ENCODE results near the gene CSRNP3. TPM values are rescaled to one million over a fixed set of nuclear protein-coding genes. Genes with fewer than 3 reads are reported as not detected.

CSRNP3 gene
- total RNA-seq, 1 experiment from 2014 or later: 1.3 TPM

- CTCF ChIA-PET: no interaction called here
- no TSS peak for BruUV-seq (replicated peaks)
- no peaks in the 10 kb centered on the region for H3K36me3 Mint-ChIP-seq (ENCODE audit: insufficient read depth, unreplicated experiment)
Observed at GRCh38 chr2:165456027-165456426, 13.5 kb upstream of the CSRNP3 start.

DNA sequence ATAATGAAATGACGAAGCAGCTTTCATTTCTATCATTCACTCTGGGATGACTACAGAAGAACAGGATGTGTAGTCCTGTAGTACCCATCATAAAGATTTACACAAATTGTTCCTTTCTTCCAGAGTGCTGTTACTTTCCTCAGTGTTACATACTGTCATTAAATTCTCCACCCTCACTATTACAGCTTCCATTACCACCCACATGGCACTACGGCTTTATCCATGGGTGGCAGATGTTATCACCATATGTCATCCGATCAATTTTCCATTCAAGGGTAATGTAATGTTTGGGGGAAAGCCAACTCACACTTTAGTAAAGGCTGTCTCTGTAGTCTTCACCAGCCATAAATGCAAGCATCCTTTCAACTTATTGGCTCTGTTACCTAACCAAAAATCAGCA is 7.1 kb upstream of the CSRNP3 start:
- peaks cover 3% of the 10 kb centered on the region for H3K27me3 Mint-ChIP-seq (ENCODE audit: insufficient read depth, unreplicated experiment)
- no peak for DNase-seq
- no peak overlapping the region for H3K4me3 Mint-ChIP-seq (ENCODE audit: unreplicated experiment)
- H3K27ac Mint-ChIP-seq (ENCODE audit: unreplicated experiment): no peak overlapping the region
- no peaks in the 10 kb centered on the region for H3K4me1 Mint-ChIP-seq (ENCODE audit: low read depth, unreplicated experiment)
- TF ChIP-seq, protein P1, sequence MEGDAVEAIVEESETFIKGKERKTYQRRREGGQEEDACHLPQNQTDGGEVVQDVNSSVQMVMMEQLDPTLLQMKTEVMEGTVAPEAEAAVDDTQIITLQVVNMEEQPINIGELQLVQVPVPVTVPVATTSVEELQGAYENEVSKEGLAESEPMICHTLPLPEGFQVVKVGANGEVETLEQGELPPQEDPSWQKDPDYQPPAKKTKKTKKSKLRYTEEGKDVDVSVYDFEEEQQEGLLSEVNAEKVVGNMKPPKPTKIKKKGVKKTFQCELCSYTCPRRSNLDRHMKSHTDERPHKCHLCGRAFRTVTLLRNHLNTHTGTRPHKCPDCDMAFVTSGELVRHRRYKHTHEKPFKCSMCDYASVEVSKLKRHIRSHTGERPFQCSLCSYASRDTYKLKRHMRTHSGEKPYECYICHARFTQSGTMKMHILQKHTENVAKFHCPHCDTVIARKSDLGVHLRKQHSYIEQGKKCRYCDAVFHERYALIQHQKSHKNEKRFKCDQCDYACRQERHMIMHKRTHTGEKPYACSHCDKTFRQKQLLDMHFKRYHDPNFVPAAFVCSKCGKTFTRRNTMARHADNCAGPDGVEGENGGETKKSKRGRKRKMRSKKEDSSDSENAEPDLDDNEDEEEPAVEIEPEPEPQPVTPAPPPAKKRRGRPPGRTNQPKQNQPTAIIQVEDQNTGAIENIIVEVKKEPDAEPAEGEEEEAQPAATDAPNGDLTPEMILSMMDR (IDR thresholded peaks at IDR 0.05; ENCODE audit: insufficient read depth in 1 of 2, low read depth in 1 of 2, low read length in 1 of 2, severe bottlenecking in 1 of 2, unreplicated experiment in 1 of 2): no peak
- H3K4me1 ChIP-seq: no peaks in the 10 kb centered on the region
- ChIA-PET CTCF (no interaction called here), POLR2A (no interaction called here)
- no peaks in the 10 kb centered on the region for H3K36me3 ChIP-seq (ENCODE audit: control insufficient read depth, insufficient read depth, low read length)
- H3K4me3 ChIP-seq (ENCODE audit: low read depth, low read length): no peak overlapping the region
- no peaks in the 10 kb centered on the region for H3K9me3 Mint-ChIP-seq (ENCODE audit: unreplicated experiment)
- intact Hi-C loops (cut with micrococcal nuclease; ENCODE audit: unreplicated experiment): no loop called here
- H3K9me3 ChIP-seq: no peaks in the 10 kb centered on the region; the same call in 1 of the 2 replicates
- H3K27me3 ChIP-seq (replicated peaks; ENCODE audit: control insufficient read depth, insufficient read depth, low read length): peaks cover 1% of the 10 kb centered on the region
- no TSS peak for BruUV-seq (replicated peaks)
- no peaks in the 10 kb centered on the region for H3K36me3 Mint-ChIP-seq (ENCODE audit: insufficient read depth, unreplicated experiment)

More at GRCh38 chr2:165456027-165456426, 13.5 kb upstream of the CSRNP3 start:
- peaks cover 9% of the 10 kb centered on the region for H3K9me3 Mint-ChIP-seq (ENCODE audit: unreplicated experiment)
- POLR2A ChIA-PET: no interaction called here
- Histone ChIP-seq H3K4me3 (ENCODE audit: low read depth, low read length) (no peak overlapping the region), H3K4me1 (no peaks in the 10 kb centered on the region), H3K9me3 (no peaks in the 10 kb centered on the region), H3K36me3 (ENCODE audit: control insufficient read depth, insufficient read depth, low read length) (no peaks in the 10 kb centered on the region), H3K27me3 (replicated peaks; ENCODE audit: control insufficient read depth, insufficient read depth, low read length) (no peaks in the 10 kb centered on the region)
- no peak overlapping the region for H3K4me3 Mint-ChIP-seq (ENCODE audit: unreplicated experiment)
- no peak overlapping the region for H3K27ac Mint-ChIP-seq (ENCODE audit: unreplicated experiment)
- DNase-seq: no peak
- TF ChIP-seq, protein P1 (IDR thresholded peaks at IDR 0.05; ENCODE audit: insufficient read depth in 1 of 2, low read depth in 1 of 2, low read length in 1 of 2, severe bottlenecking in 1 of 2, unreplicated experiment in 1 of 2): no peak
- no peaks in the 10 kb centered on the region for H3K4me1 Mint-ChIP-seq (ENCODE audit: low read depth, unreplicated experiment)
- intact Hi-C loops (cut with micrococcal nuclease; ENCODE audit: unreplicated experiment): no loop called here
- H3K27me3 Mint-ChIP-seq (ENCODE audit: insufficient read depth, unreplicated experiment): peaks cover 4% of the 10 kb centered on the region

GRCh38 chr2:165466386-165466785 is 3.1 kb upstream of the CSRNP3 start:
- H3K27me3 Mint-ChIP-seq (ENCODE audit: insufficient read depth, unreplicated experiment): peaks cover 3% of the 10 kb centered on the region
- Histone ChIP-seq H3K4me1 (no peaks in the 10 kb centered on the region; the same call in 1 of the 2 replicates), H3K36me3 (ENCODE audit: control insufficient read depth, insufficient read depth, low read length) (no peaks in the 10 kb centered on the region), H3K9me3 (no peaks in the 10 kb centered on the region; the same call in 1 of the 2 replicates), H3K27me3 (replicated peaks; ENCODE audit: control insufficient read depth, insufficient read depth, low read length) (peaks cover 1% of the 10 kb centered on the region), H3K4me3 (ENCODE audit: low read depth, low read length) (no peak overlapping the region)
- no peak overlapping the region for H3K27ac Mint-ChIP-seq (ENCODE audit: unreplicated experiment)
- DNase-seq: no peak
- H3K4me1 Mint-ChIP-seq (ENCODE audit: low read depth, unreplicated experiment): no peaks in the 10 kb centered on the region
- no TSS peak for BruUV-seq (replicated peaks)
- no peaks in the 10 kb centered on the region for H3K9me3 Mint-ChIP-seq (ENCODE audit: unreplicated experiment)
- ChIA-PET POLR2A (no interaction called here), CTCF (no interaction called here)
- TF ChIP-seq, protein P1 (IDR thresholded peaks at IDR 0.05; ENCODE audit: insufficient read depth in 1 of 2, low read depth in 1 of 2, low read length in 1 of 2, severe bottlenecking in 1 of 2, unreplicated experiment in 1 of 2): no peak
- no peak overlapping the region for H3K4me3 Mint-ChIP-seq (ENCODE audit: unreplicated experiment)
- intact Hi-C loops (cut with micrococcal nuclease; ENCODE audit: unreplicated experiment): no loop called here
- H3K36me3 Mint-ChIP-seq (ENCODE audit: insufficient read depth, unreplicated experiment): no peaks in the 10 kb centered on the region

All from Caco-2 (cell line).